Small intestine (tissue), 7 donors: ENCODE data around the gene ERC1. TPM values are rescaled to one million over a fixed set of nuclear protein-coding genes. Genes with fewer than 3 reads are reported as not detected.

Source experiments
- DNase-seq, 2 donors: peaks; one replicate each; pipeline versions ENCODE4 v3.0.0 to v3.0.0-alpha.2; 2013
- FAIRE-seq: peaks from 2 replicates; lab custom pipeline; 2012; peaks lifted over from hg19 to GRCh38; lab: Jason Lieb, UNC
- H3K27ac ChIP-seq, 3 donors: one replicate each; pipeline ENCODE4 v1.5.1; 2013; ENCODE audit warnings: low read length in 2 of 3, mild to moderate bottlenecking in 2 of 3, control low read depth in 1 of 3, inconsistent platforms in 1 of 3, low read depth in 1 of 3, moderate library complexity in 1 of 3
- H3K27me3 ChIP-seq, 3 donors: one replicate each; pipeline ENCODE4 v1.6.1; 2013; ENCODE audit warnings: low read length in 3 of 3, inconsistent platforms in 1 of 3; ENCODE audit not compliant: control insufficient read depth in 3 of 3, insufficient read depth in 3 of 3
- H3K36me3 ChIP-seq, 3 donors: one replicate each; pipeline ENCODE4 v1.6.1; 2013; ENCODE audit warnings: low read length in 3 of 3, inconsistent platforms in 1 of 3, low read depth in 1 of 3, mild to moderate bottlenecking in 1 of 3, moderate library complexity in 1 of 3; ENCODE audit not compliant: control insufficient read depth in 3 of 3, insufficient read depth in 2 of 3
- H3K4me1 ChIP-seq, 3 donors: one replicate each; pipeline ENCODE4 v1.6.1; 2013; ENCODE audit warnings: low read length in 2 of 3, inconsistent platforms in 1 of 3, low read depth in 1 of 3, mild to moderate bottlenecking in 1 of 3, moderate library complexity in 1 of 3; ENCODE audit not compliant: control insufficient read depth in 3 of 3, insufficient read depth in 2 of 3
- H3K4me3 ChIP-seq, 3 donors: one replicate each; pipeline ENCODE4 v1.5.1; 2013; ENCODE audit warnings: low read length in 3 of 3, control low read depth in 1 of 3, inconsistent platforms in 1 of 3, low read depth in 1 of 3, mild to moderate bottlenecking in 1 of 3, moderate library complexity in 1 of 3
- H3K9me3 ChIP-seq, 2 donors: one replicate each; pipeline ENCODE4 v1.6.1; 2013; ENCODE audit warnings: low read depth in 1 of 2, low read length in 1 of 2; ENCODE audit not compliant: control insufficient read depth in 2 of 2, insufficient read depth in 1 of 2
- WGBS, 3 donors: extraction: QIAGEN DNeasy Blood & Tissue Kit; methylation state at CpG; one replicate each; pipeline ENCODE4 v1.1.7; 2013; 5-methylcytosine and 5-hydroxymethylcytosine counted together
- polyA plus RNA-seq, 4 donors: library from polyadenylated mRNA; stranded (reverse) in 3 of 4; unstranded in 1 of 4; fragments of 200-250 nt in 3 of 4; fragments of 120-200 nt in 1 of 4; gene quantifications; one replicate each; pipeline versions ENCODE4 v1.2.1 to v1.2.3, GENCODE V29; 2013
- donor health status: healthy with polysubstance abuse.
- donor health status: control.
- donor health status: control.
- donor health status: Bipolar disorder and iron deficiency.
- donor health status: healthy.

ERC1 gene
- polyA plus RNA-seq, 4 donors = 1.8 to 16.7 (median 6.1) TPM

- no peaks in the 10 kb centered on the region for H3K9me3 ChIP-seq
- H3K36me3 ChIP-seq = no peaks in the 10 kb centered on the region
- no peak overlapping the region for H3K4me3 ChIP-seq
- peaks cover 2 to 5% (median 3%) of the 10 kb centered on the region in 3 donors for H3K4me1 ChIP-seq
- 78 to 88% (median 81%) methylated on average over 6 of the region's 6 CpGs for WGBS, 3 donors
- FAIRE-seq = no peak
- H3K27ac ChIP-seq = no peak overlapping the region
- H3K27me3 ChIP-seq = no peaks in the 10 kb centered on the region
- no peak for DNase-seq
Measured at GRCh38 chr12:1436015-1436414, 445.0 kb downstream of the ERC1 start.

DNA sequence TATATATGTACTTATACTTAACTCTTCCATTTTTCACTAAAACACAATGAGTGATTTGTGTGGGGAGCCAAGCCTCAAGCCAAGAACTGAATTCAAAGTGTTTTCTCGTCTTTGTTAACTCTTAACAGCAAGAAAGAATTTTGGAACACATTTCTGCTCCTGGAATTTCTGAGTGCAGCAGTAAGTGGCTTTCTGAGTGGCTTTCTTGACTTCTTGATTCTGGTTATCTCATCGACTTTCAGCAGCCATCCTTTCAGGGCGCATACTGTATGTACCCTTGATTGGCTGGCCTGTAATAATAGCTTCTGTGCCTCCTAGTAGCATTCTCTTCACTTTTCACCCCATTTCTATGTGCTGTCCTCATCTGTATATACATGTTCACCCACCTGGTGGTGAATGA lies 446.0 kb downstream of the ERC1 start:
- DNase-seq (no peak), FAIRE-seq (no peak)
- Histone ChIP-seq H3K9me3 (no peaks in the 10 kb centered on the region), H3K27ac (no peak overlapping the region), H3K36me3 (no peaks in the 10 kb centered on the region), H3K4me3 (no peak overlapping the region), H3K27me3 (no peaks in the 10 kb centered on the region), H3K4me1 (peaks cover 2 to 5% (median 3%) of the 10 kb centered on the region in 3 donors)
- WGBS, 3 donors = 86 to 93% (median 91%) methylated on average over 3 of the region's 3 CpGs

GRCh38 chr12:1439201-1439600 lies 448.2 kb downstream of the ERC1 start:
- Histone ChIP-seq H3K4me1 (peaks cover 2 to 5% (median 3%) of the 10 kb centered on the region in 3 donors), H3K36me3 (peaks cover 0 to 3% (median 0%) of the 10 kb centered on the region in 3 donors), H3K4me3 (no peak overlapping the region), H3K27ac (no peak overlapping the region), H3K27me3 (no peaks in the 10 kb centered on the region), H3K9me3 (no peaks in the 10 kb centered on the region)
- FAIRE-seq = no peak
- no peak for DNase-seq
- WGBS, 3 donors = 67 to 89% (median 89%) methylated on average over 1 of the region's 1 CpG

DNA sequence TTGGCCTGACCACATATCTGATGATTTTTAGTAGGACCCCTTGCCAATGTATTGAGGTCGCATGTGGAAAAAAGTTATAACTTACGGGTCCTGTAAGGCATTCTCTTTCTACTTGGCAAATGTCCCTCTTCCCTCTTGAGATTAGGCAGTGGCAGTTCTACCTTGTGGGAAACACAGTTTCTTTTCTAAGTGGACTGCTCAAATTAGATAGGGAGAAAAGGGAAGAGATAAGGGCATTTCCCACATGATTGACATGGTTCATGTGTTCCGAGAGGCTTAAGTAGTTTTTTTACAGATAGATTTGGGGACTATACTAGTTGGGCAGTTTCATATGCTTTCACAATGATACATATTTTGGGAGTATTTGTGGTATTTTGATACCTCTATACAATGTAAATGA lies 448.7 kb downstream of the ERC1 start:
- Histone ChIP-seq H3K4me3 (no peak overlapping the region), H3K36me3 (peaks cover 0 to 5% (median 2%) of the 10 kb centered on the region in 3 donors), H3K27me3 (no peaks in the 10 kb centered on the region), H3K27ac (no peak overlapping the region), H3K9me3 (no peaks in the 10 kb centered on the region), H3K4me1 (peaks cover 2 to 5% (median 3%) of the 10 kb centered on the region in 3 donors)
- FAIRE-seq (no peak), DNase-seq (no peak)
- WGBS, 3 donors = 78 to 95% (median 89%) methylated on average over 3 of the region's 3 CpGs

DNA sequence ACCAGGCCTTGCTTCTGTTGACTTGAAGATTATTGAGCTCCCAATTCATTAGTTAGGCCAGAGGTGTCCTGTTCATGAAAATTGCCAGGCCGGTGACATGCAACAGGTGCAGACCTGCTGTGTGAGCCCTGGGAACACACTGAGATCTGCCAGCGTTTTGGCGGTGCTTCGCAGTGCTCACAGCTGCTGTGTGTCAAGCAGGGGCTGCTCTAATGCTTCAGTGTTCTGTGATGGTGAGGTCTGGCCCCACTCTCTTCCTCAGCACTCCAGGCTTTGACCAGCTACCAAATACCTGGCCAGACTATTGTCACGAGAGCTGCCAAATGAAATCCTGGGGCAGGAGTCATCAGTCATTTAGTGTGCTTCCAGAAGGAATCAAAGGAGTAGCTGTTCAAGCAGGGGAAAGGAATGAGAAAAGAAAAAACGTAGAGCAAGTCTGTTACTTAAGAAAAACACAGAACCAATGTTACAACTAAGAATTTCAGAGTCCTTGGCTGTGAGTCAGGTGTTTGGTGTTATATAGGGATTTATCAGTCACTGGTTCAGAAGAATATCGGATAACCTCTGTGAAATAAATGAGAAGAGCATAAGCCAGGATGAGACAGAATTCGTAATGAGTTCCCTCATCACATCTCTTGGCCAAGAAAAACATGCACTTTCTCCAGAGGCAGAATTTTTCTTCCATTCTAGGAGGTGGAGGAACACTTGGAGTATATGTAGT lies 452.6 kb downstream of the ERC1 start:
- Histone ChIP-seq H3K36me3 (peaks cover 0 to 17% (median 3%) of the 10 kb centered on the region in 3 donors), H3K4me3 (no peak overlapping the region), H3K9me3 (no peaks in the 10 kb centered on the region), H3K4me1 (no peaks in the 10 kb centered on the region), H3K27ac (no peak overlapping the region), H3K27me3 (no peaks in the 10 kb centered on the region)
- no peak for FAIRE-seq
- WGBS, 3 donors = 75 to 92% (median 89%) methylated on average over 8 of the region's 8 CpGs
- no peak for DNase-seq

DNA sequence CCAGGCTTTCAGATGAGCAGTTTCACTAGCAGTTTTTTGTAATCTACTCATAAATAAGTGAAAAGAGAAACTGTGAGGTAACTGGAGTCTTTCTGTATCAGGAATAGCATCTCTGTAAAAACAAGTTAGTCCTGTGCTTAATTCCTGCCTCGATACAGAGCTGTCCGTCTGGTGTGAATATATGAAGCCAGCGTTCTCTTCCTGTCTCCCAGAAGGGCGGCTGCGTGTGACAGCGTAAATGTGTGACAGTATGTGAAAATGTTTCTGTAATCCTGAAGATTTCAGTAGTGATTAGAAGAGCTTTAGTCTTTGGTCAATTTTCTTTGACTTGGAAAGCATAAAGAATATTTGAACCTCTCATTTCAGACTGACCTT lies 453.1 kb downstream of the ERC1 start:
- 88 to 92% (median 89%) methylated on average over 6 of the region's 6 CpGs for WGBS, 3 donors
- FAIRE-seq (no peak), DNase-seq (no peak)
- Histone ChIP-seq H3K9me3 (no peaks in the 10 kb centered on the region), H3K4me3 (no peak overlapping the region), H3K27me3 (no peaks in the 10 kb centered on the region), H3K4me1 (no peaks in the 10 kb centered on the region), H3K27ac (no peak overlapping the region), H3K36me3 (peaks cover 0 to 20% (median 3%) of the 10 kb centered on the region in 3 donors)

- H3K9me3 ChIP-seq = no peaks in the 10 kb centered on the region
- FAIRE-seq = no peak
- no peaks in the 10 kb centered on the region for H3K27me3 ChIP-seq
- no peak overlapping the region for H3K4me3 ChIP-seq
- H3K27ac ChIP-seq = no peak overlapping the region
- H3K4me1 ChIP-seq = no peaks in the 10 kb centered on the region
- H3K36me3 ChIP-seq = peaks cover 0 to 20% (median 3%) of the 10 kb centered on the region in 3 donors
- no peak for DNase-seq
- 68 to 77% (median 76%) methylated on average over 3 of the region's 3 CpGs for WGBS, 3 donors
Measured at GRCh38 chr12:1445807-1446206, 454.8 kb downstream of the ERC1 start.

DNA sequence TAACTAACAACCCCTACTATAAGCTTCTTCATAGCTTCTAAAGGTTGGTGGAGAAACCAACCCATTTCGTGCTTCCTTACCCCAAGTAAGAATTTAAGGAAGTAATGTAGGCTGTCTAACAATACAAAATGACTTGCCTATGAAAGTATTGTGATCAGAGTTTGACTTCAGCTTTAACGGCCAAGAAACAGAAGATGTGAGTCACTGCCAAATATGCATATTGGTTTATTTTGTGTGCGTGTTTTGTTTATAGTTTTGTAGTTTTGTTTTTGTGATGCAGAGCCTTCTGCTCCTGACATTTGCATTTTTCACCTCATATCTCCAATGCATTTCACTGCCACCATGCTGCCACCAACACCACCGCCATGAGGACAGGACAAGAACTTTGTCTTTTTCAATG lies 457.3 kb downstream of the ERC1 start:
- peaks cover 0 to 23% (median 3%) of the 10 kb centered on the region in 3 donors for H3K36me3 ChIP-seq
- no peak overlapping the region for H3K27ac ChIP-seq
- H3K27me3 ChIP-seq = no peaks in the 10 kb centered on the region
- no peak overlapping the region for H3K4me3 ChIP-seq
- 80 to 94% (median 89%) methylated on average over 4 of the region's 4 CpGs for WGBS, 3 donors
- no peak for DNase-seq
- no peaks in the 10 kb centered on the region for H3K4me1 ChIP-seq
- FAIRE-seq = no peak
- H3K9me3 ChIP-seq = no peaks in the 10 kb centered on the region

- 90 to 94% (median 91%) methylated on average over 6 of the region's 6 CpGs for WGBS, 3 donors
- DNase-seq (no peak), FAIRE-seq (no peak)
- Histone ChIP-seq H3K27me3 (no peaks in the 10 kb centered on the region), H3K4me3 (no peak overlapping the region), H3K36me3 (peaks cover 0 to 10% (median 0%) of the 10 kb centered on the region in 3 donors), H3K9me3 (no peaks in the 10 kb centered on the region), H3K4me1 (no peaks in the 10 kb centered on the region), H3K27ac (no peak overlapping the region)
Measured at GRCh38 chr12:1453810-1454209, 462.8 kb downstream of the ERC1 start.
